Urinary bladder (tissue), 4 donors: Measurements from ENCODE around the gene NTNG2. TPM values are rescaled to one million over a fixed set of nuclear protein-coding genes. Genes with fewer than 3 reads are reported as not detected.
A peak's percentile ranks its signal among the peaks of the same experiment; 100 is the strongest.

Source experiments
- DNase-seq: peaks from one replicate; pipeline ENCODE4 v3.0.0-alpha.2; 2015; ENCODE audit errors: extremely low spot score
- H3K27ac ChIP-seq: one replicate; pipeline ENCODE4 v1.5.1; 2013; ENCODE audit warnings: low read depth, mild to moderate bottlenecking, moderate library complexity
- H3K36me3 ChIP-seq: one replicate; pipeline ENCODE4 v1.6.1; 2013; ENCODE audit warnings: mild to moderate bottlenecking, moderate library complexity; ENCODE audit not compliant: insufficient read depth
- H3K4me1 ChIP-seq: one replicate; pipeline ENCODE4 v1.6.1; 2013; ENCODE audit warnings: mild to moderate bottlenecking, moderate library complexity; ENCODE audit not compliant: insufficient read depth
- H3K4me3 ChIP-seq: one replicate; pipeline ENCODE4 v1.5.1; 2013; ENCODE audit warnings: low read depth, low read length
- WGBS: extraction: QIAGEN DNeasy Blood & Tissue Kit; methylation state at CpG from one replicate; pipeline ENCODE4 v1.1.7; 2013; 5-methylcytosine and 5-hydroxymethylcytosine counted together
- polyA plus RNA-seq: library from polyadenylated mRNA; stranded (reverse); fragments of 200-250 nt; gene quantifications from one replicate; pipeline ENCODE4 v1.2.3, GENCODE V29; 2013
- total RNA-seq: library from RNA; depleted of rRNA; stranded (reverse); fragments of >200 nt; gene quantifications from one replicate; pipeline ENCODE4 v1.2.3, GENCODE V29; 2014
- donor health status: healthy with polysubstance abuse.
- donor health status: healthy.

NTNG2 gene
- total and polyA plus RNA-seq, 2 donors: 2.3 to 2.8 TPM

DNA sequence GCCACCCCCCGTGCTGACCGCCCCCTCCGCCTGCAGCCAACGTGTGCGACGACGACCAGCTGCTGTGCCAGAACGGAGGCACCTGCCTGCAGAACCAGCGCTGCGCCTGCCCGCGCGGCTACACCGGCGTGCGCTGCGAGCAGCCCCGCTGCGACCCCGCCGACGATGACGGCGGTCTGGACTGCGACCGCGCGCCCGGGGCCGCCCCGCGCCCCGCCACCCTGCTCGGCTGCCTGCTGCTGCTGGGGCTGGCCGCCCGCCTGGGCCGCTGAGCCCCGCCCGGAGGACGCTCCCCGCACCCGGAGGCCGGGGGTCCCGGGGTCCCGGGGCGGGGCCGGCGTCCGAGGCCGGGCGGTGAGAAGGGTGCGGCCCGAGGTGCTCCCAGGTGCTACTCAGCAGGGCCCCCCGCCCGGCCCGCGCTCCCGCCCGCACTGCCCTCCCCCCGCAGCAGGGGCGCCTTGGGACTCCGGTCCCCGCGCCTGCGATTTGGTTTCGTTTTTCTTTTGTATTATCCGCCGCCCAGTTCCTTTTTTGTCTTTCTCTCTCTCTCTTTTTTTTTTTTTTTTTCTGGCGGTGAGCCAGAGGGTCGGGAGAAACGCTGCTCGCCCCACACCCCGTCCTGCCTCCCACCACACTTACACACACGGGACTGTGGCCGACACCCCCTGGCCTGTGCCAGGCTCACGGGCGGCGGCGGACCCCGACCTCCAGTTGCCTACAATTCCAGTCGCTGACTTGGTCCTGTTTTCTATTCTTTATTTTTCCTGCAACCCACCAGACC is 80.2 kb downstream of the NTNG2 start:
- no peaks in the 10 kb centered on the region for H3K36me3 ChIP-seq
- H3K27ac ChIP-seq: no peak overlapping the region
- peak overlapping the region; percentile 78 for H3K4me3 ChIP-seq
- DNase-seq: no peak
- no peaks in the 10 kb centered on the region for H3K4me1 ChIP-seq
- WGBS: under 1% methylated on average over 81 of the region's 81 CpGs

DNA sequence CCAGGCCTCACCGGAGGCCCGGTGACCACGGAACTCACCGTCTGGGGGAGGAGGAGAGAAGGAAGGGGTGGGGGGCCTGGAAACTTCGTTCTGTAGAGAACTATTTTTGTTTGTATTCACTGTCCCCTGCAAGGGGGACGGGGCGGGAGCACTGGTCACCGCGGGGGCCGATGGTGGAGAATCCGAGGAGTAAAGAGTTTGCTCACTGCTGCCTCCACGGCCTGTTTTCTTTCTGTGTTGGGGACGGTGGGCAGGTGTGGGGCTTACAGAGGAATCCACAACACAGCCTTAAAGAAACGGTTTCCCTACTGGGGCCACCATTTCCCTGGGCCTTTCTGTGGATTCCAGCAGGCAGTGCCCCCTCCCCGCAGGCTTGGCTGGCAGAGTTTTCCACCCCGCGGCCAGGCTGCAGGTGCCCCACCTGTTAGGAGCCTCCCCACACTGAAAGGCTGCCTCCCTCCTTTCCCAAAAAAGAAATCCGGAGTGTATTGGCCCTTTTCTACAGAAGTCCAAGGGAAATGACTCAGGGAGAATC is 80.8 kb downstream of the NTNG2 start:
- Histone ChIP-seq H3K27ac (no peak overlapping the region), H3K4me1 (no peaks in the 10 kb centered on the region), H3K4me3 (peak overlapping the region; percentile 78), H3K36me3 (no peaks in the 10 kb centered on the region)
- no peak for DNase-seq
- 22% methylated on average over 18 of the region's 18 CpGs for WGBS

GRCh38 chr9:132243156-132244074 is 81.6 kb downstream of the NTNG2 start:
- WGBS: 86% methylated on average over 19 of the region's 19 CpGs
- no peak overlapping the region for H3K4me3 ChIP-seq
- H3K4me1 ChIP-seq: no peaks in the 10 kb centered on the region
- no peak overlapping the region for H3K27ac ChIP-seq
- DNase-seq: no peak
- H3K36me3 ChIP-seq: no peaks in the 10 kb centered on the region

- Histone ChIP-seq H3K4me3 (no peak overlapping the region), H3K4me1 (no peaks in the 10 kb centered on the region), H3K36me3 (no peaks in the 10 kb centered on the region), H3K27ac (no peak overlapping the region)
- no peak for DNase-seq
- WGBS: 57% methylated on average over 19 of the region's 19 CpGs
Observed at GRCh38 chr9:132244582-132245455, 83.0 kb downstream of the NTNG2 start.

GRCh38 chr9:132245465-132245864 is 83.6 kb downstream of the NTNG2 start:
- DNase-seq: no peak
- 88% methylated on average over 9 of the region's 9 CpGs for WGBS
- H3K27ac ChIP-seq: no peak overlapping the region
- H3K36me3 ChIP-seq: no peaks in the 10 kb centered on the region
- H3K4me3 ChIP-seq: no peak overlapping the region
- no peaks in the 10 kb centered on the region for H3K4me1 ChIP-seq

DNA sequence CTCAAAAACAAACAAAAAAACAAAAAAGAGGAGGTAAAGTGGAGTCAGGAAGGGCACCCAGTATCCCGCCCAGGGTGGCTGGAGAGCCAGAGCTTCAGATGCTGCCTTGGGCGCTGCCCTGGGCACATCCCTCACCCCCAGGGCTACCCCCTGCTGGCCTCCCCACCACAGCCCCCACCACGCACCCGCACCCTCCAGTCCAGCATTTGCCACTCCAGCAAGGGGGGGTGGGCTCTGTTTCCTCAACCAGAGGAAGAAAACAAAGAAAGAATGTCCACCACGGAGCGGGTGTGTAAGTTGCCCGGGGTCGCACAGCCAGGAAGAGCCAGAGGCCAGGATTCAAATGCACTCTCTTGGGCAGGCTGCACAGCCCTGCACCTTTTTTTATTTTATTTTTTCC is 86.1 kb downstream of the NTNG2 start:
- Histone ChIP-seq H3K27ac (no peak overlapping the region), H3K4me1 (no peaks in the 10 kb centered on the region), H3K4me3 (no peak overlapping the region), H3K36me3 (no peaks in the 10 kb centered on the region)
- DNase-seq: no peak
- WGBS: 80% methylated on average over 8 of the region's 8 CpGs

GRCh38 chr9:132249123-132249522 is 87.3 kb downstream of the NTNG2 start:
- Histone ChIP-seq H3K27ac (no peak overlapping the region), H3K4me3 (no peak overlapping the region), H3K36me3 (no peaks in the 10 kb centered on the region), H3K4me1 (no peaks in the 10 kb centered on the region)
- 68% methylated on average over 6 of the region's 6 CpGs for WGBS
- DNase-seq: no peak

GRCh38 chr9:132249690-132250089 is 87.8 kb downstream of the NTNG2 start:
- 89% methylated on average over 8 of the region's 8 CpGs for WGBS
- DNase-seq: no peak
- H3K4me3 ChIP-seq: no peak overlapping the region
- no peak overlapping the region for H3K27ac ChIP-seq
- no peaks in the 10 kb centered on the region for H3K4me1 ChIP-seq
- no peaks in the 10 kb centered on the region for H3K36me3 ChIP-seq

DNA sequence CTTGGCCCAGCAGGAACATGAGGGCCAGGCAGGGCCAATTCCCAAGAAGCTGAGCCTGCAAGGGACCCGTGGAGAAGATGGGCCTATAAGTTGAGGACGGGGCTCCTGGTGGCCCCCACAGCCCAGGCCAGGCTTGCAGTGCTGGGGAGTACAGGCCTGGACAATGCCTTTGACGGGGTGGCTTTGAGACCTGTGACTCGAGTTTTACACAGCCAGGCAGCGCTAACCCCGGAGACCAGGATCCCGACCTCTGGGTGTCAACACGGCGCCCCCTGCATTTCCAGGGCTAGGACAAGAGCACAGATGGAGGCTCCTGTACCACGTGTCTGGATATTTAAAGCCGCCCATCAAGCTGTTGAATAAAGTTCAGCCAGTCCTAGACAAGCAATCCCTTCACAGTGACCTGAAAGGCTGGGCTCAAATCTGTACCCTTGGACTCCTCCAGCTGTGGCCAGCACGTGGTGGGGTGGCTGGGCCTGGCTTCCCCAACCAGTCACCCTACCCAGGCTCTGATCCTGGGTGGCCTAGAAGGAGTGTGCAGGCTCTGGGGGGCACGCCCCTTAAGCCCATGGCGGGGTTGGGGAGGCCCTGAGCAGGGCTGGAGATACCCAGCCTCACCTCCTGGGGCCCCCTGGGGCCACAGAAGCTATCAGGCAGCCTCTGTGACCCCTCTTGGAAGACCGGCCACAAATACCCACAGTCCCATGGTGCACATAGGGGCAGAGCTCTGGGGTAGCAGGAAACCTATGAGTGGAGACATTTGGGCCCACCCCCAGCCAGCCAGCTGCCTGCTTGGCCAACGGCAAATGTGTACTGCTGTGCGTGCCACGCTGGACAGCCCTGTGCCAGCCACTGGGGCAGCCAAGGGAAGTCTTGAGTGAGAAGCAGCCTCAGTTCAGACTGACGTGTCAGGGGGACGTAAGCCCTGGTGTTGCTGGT is 88.7 kb downstream of the NTNG2 start:
- no peak overlapping the region for H3K27ac ChIP-seq
- H3K4me1 ChIP-seq: no peaks in the 10 kb centered on the region
- H3K4me3 ChIP-seq: no peak overlapping the region
- 91% methylated on average over 20 of the region's 20 CpGs for WGBS
- no peak for DNase-seq
- no peaks in the 10 kb centered on the region for H3K36me3 ChIP-seq

GRCh38 chr9:132260846-132261245 is 99.0 kb downstream of the NTNG2 start:
- H3K36me3 ChIP-seq: peaks cover 6% of the 10 kb centered on the region
- WGBS: 83% methylated on average over 3 of the region's 3 CpGs
- H3K4me3 ChIP-seq: no peak overlapping the region
- DNase-seq: no peak
- no peaks in the 10 kb centered on the region for H3K4me1 ChIP-seq
- H3K27ac ChIP-seq: no peak overlapping the region

GRCh38 chr9:132266017-132266416 is 104.2 kb downstream of the NTNG2 start:
- no peak overlapping the region for H3K27ac ChIP-seq
- DNase-seq: no peak
- peaks cover 6% of the 10 kb centered on the region for H3K36me3 ChIP-seq
- no peaks in the 10 kb centered on the region for H3K4me1 ChIP-seq
- H3K4me3 ChIP-seq: no peak overlapping the region
- WGBS: 75% methylated on average over 3 of the region's 3 CpGs

- peaks cover 6% of the 10 kb centered on the region for H3K36me3 ChIP-seq
Observed at GRCh38 chr9:132267660-132268059, 105.8 kb downstream of the NTNG2 start.

More at GRCh38 chr9:132267660-132268059, 105.8 kb downstream of the NTNG2 start:
- WGBS: 90% methylated on average over 3 of the region's 3 CpGs
- H3K4me3 ChIP-seq: no peak overlapping the region
- no peak overlapping the region for H3K27ac ChIP-seq
- no peaks in the 10 kb centered on the region for H3K4me1 ChIP-seq
- no peak for DNase-seq
